NK-92 treated with Interleukin-12 subunit alpha and Interleukin-12 subunit beta, amount 100 ng/mL, for 24 hours (cell line): ENCODE results near the gene TSPAN5.

Experiments used
- DNase-seq: peaks from one replicate; lab custom pipeline; 2025; lab: John Stamatoyannopoulos, UW

Gene TSPAN5

DNA sequence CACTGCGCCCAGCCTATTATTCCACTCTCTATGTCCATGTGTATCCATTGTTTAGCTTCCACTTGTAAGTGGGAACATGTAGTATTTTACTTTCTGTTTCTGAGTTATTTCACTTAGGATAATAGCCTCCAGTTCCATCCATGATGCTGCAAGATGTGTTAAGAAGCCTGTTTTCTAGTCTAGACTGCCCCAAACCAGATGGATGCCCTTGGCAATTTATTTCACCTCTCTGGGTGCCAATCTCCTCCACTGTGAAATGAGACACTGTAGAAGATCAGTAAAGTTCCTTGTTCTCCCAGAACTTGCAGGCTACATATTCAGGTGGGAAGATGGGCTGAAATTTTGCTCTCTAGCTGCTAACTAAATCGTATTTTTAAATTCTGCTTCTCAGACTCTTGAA, 72.8 kb downstream of the TSPAN5 start:
- DNase-seq, result no peak

GRCh38 chr4:98584265-98584664, 74.1 kb downstream of the TSPAN5 start:
- DNase-seq, result no peak

GRCh38 chr4:98583265-98583664, 75.1 kb downstream of the TSPAN5 start:
- DNase-seq, result no peak

DNA sequence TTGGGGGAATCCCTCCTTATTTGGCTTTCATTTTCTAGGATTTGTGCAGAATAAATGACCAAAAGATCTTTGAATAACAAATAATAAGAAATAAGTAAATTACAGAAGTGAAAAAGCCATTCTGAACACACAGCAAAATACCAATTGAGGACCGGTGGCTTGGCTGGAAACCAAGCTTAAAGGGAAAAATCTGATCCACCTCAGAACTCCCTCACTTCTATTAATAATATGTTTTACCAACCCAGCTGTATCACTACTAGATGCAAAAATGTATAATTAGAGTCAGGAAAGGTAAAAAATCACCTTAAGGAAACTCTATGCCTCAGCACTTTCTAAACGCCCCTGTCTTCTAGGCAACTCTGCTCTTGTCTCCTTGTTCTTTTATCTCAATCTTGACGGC, 77.3 kb downstream of the TSPAN5 start:
- no peak for DNase-seq

GRCh38 chr4:98577956-98578355, 80.5 kb downstream of the TSPAN5 start:
- no peak for DNase-seq

GRCh38 chr4:98574816-98575215, 83.6 kb downstream of the TSPAN5 start:
- DNase-seq, result no peak

DNA sequence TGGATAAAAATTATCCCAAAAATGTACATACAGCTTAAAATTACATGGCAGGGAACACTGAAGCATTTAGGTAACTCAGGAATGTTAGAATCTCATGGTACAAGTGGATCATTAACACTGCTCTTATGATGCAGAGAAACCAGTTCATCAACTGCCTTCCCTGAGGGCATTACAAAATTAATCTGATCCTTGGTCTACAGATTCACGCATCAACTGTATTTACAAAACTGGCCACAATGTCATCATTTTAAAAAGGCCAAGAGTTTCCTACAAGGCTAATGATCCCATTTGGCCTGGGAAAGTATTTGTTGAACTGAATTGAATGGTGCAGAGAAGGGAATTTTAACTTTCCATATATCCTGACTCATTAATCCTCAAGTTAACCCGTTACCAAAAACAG, 84.6 kb downstream of the TSPAN5 start:
- DNase-seq, result no peak

DNA sequence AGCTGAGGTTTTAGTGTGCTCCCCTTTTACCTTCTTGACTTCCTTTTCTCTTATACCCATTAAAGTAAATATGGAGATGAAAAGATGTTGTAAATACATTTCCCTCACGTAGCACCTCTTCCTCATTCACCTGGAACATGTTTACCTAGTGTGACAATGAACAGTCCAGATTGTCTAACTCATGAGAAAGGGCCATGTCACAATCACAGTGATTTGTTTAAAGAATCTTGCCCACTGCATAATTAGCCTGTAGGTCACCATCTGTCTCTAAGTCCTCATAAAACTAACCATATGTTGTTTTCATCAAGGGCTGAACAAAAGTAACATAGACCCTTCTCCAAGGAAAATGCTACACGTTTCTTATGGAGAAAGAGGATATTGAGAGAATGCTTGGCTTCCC, 85.7 kb downstream of the TSPAN5 start:
- DNase-seq, result no peak

DNA sequence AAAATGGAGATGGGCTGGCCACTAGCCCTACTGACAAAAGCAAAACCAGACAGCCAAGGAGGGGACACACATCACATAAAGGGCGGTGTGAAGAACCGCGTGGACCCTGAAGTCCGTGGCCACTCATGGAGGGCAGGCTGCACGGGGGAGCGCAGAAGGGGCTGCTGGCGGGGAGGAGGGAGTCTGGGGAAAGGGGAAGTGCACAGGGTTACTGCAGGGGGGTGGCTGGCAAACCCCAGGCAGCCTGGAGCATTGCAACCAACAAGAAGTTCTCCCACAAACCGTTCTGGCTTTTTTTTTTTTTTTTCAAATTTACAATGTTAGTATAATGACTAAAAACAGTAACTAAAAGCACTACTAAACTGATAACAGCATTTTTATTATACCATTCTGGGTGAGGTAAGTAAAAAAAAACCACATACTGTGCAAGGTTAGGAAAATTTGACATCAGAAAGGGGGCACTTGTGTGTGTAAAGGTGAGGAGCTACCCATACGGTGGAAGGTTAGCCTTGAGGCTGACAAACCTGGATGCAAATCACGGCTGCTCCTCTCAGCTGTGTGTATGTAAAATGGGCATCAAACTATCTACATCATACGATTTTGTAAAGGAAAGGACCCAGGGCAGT, 87.1 kb downstream of the TSPAN5 start:
- no peak for DNase-seq

GRCh38 chr4:98570151-98570797, 88.1 kb downstream of the TSPAN5 start:
- DNase-seq, result no peak

DNA sequence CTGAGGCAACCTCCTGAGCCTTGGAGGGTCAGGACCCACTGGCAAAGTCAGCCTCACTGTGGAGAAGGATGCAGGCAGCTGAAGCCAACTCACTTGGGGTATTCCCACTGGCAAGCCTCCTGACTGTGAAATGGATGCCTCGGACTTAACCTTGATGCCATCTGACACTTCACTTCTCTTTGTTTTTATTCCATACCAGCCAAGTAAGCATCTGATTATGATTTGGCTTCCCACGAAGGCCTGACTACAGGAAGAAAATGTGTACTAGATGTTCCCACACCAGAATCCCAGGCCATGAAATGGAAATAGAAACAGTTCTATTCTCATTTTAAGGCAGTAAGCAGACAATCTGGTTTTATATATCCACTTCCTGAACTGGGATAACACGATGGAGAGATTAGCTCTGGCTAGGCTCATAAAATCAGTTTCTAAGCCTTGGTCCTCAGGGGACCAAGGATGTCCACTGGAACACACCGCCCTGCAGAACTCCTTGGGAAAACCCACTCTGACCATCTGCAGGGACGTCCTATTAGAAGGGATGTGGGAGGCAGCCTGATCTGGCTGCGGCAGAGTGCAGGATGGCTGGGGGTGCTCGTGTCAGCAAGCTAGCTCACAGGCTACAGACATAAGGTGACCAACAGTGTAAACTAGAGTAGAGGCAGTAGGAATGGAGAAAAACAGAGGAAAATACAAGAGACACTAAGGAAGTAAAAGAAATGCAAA, 89.3 kb downstream of the TSPAN5 start:
- DNase-seq, result no peak

- no peak for DNase-seq
Measured at GRCh38 chr4:98567611-98568010, 90.8 kb downstream of the TSPAN5 start.

- DNase-seq, result no peak
Measured at GRCh38 chr4:98566361-98567008, 91.9 kb downstream of the TSPAN5 start.

DNA sequence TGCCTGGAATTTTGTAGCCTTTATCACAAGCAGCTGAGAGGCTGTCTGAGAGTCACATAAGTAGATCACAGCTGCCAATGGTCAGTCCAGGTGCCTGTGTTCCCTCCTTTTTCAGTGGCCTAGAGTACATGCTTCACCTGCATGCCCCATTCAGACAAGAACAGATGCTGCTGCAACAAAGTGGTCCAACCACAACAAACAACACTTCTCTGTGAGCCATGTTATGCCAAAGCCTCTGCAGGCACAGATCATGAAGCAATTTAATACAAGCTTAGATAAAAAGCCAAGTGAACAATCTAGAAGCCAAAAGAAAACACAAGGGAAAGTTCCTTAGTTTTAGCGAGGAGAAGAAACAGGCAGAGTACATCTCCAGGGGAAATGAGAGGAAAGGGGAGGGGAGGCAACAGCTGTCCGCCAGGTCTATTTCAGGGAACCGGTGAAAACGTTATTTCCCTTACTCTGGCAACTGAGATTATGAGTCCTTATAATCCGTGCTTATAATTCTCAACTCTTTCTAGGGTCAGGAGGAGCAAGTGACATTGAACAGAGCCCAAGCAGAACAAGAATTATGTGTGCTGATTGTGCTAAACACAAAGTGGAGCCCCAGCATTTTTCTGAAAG, 92.6 kb downstream of the TSPAN5 start:
- DNase-seq, result no peak

DNA sequence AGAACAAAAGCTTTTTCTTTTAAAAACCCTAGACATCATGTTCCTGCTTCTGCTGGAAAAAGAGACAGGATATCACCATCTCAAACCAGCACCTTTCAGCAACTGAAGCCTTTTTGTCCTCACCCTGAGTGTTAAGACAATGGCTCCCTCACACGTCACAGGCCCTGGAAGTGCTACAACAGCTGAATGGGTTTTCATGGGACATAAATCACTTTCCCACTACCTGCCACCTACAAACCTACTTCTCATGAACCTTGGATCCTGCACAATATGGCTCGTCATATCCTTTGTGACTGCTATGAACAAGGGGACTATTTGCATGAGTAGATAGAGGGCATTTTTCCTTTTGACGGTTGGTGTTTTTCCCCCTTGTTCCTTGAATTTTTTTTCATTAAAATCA, 93.6 kb downstream of the TSPAN5 start:
- DNase-seq, result no peak

DNA sequence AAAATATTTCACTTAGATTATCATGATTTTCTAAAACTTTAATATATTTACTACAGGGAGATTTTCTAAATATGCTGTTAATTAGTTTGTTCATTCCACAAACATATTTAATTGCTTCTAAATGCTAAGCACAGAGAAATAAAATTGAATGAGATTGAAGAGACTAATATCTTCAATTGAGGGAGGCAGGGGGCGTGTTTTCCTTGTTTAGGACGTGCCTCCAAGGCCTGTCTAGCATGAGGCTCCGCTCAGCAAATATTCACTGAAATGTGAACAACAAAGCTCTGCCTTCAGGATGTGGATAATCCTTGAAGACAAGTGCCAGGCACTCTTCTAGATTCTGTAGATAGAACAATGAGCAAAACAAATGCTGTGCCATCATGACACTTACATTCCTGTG, 98.1 kb downstream of the TSPAN5 start:
- no peak for DNase-seq

- no peak for DNase-seq
Measured at GRCh38 chr4:98558471-98559169, 99.8 kb downstream of the TSPAN5 start.

DNA sequence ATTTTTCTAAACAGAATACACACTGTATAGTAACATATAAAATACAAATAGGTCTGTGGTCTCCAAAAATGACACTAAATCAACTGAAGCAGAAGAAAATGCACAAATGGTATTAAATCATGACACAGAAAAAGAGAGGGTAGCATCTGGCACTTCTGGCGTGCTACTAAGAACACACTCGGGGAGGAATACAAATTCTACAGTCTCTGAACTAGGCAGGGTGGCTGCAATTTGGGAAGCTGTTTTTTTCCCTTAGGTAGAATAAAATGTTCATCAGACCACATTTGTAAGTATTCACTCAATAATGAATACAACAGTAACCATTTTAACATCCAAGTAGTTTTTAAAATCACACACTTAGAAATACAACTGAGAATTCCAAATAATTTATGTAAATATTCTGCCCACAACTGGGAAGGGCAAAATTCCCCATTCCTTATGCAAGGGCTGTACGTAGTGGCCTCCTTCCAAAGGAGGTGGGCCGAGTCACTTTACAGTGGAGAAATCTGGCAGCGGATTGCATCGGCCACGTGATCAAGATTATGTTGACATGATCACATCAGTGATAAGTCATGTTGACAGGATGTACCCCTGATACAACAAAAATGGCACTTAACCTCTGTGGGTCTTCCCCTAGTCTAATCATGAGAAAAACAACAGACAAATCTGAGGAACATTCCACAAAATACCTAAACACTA, 101.1 kb downstream of the TSPAN5 start:
- DNase-seq, result no peak

- no peak for DNase-seq
Measured at GRCh38 chr4:98556451-98556850, 102.0 kb downstream of the TSPAN5 start.

DNA sequence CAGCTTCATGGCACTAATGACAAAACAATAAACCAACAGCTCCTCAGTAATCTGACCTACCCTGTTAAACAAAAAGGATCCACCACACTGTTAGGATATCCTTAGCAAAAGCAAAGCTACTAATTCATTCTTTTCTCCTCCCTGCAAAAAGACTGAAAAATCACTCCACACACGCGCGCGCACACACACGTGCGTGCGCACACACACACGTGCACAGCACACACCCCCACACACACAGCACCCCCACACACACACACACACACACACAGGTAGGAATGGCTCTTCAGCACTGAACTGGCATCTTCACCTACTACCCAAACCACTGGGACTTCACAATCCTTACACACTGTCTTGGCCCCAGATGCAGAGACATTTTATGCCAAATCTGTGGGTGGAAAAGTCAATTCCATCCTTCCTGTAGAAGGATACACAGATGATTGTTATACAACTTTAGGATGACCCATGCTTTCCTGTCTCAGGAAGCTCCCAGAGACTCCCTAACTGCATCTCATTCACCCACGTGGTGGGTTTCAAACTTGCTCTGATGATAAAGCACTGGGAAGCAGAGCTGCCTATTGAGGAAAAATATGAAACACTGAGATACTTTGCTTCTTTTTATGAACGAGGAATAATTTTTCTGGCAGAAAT, 102.5 kb downstream of the TSPAN5 start:
- no peak for DNase-seq
